SK-MEL-5 (cell line): Measurements from ENCODE around the gene CPSF4. TPM values are rescaled to one million over a fixed set of nuclear protein-coding genes. Genes with fewer than 3 reads are reported as not detected.
A peak's percentile ranks its signal among the peaks of the same experiment; 100 is the strongest.
"Not testable (repeated sequence)": the region's sequence is repeated elsewhere in the genome, so short reads cannot be mapped to it uniquely, and the experiment has no call there.

Source experiments
- DNase-seq: peaks from one replicate; pipeline ENCODE4 v3.0.0-alpha.2; 2016; ENCODE audit warnings: low read depth, low spot score
- in situ Hi-C: cut with HindIII; loops from 2 replicates; pipeline ENCODE4 v1.10.0; 2016; ENCODE audit warnings: low sequenced_read_pairs, high pct_unique_total_duplicates, low pct_unique_long_range_greater_than_20kb
- total RNA-seq: library from RNA; depleted of rRNA; stranded (reverse); fragments of >200 nt; shearing (Covaris generic); gene quantifications from 2 replicates; pipeline ENCODE4 v1.2.3, GENCODE V29; 2014; rRNA removed

CPSF4 gene
- total RNA-seq, 1 experiment from 2014 or later: 53.7 TPM

- in situ Hi-C loops: no loop called here
- DNase-seq: peak; percentile 97
Measured at GRCh38 chr7:99499721-99500636, 61.2 kb downstream of the CPSF4 start, which contains the start of gene ZNF394. Gene ZNF394, minus strand, starts transcription at chr7:99500281. Its CDS starts 188 bp downstream, at chr7:99500093.

GRCh38 chr7:99500637-99501009 lies 61.9 kb downstream of the CPSF4 start:
- in situ Hi-C loops: no loop called here
- DNase-seq: no peak

GRCh38 chr7:99501236-99501635 lies 62.5 kb downstream of the CPSF4 start:
- peak; percentile 43 for DNase-seq
- in situ Hi-C loops: not testable (repeated sequence)

GRCh38 chr7:99504281-99504602 lies 65.5 kb downstream of the CPSF4 start:
- in situ Hi-C loops: no loop called here
- DNase-seq: peak; percentile 99

GRCh38 chr7:99504603-99505323 lies 66.0 kb downstream of the CPSF4 start, which contains the start of gene ZKSCAN5:
Gene ZKSCAN5, plus strand, starts transcription at chr7:99504662. Its CDS starts 1,383 bp downstream, at chr7:99506045.
- peak; percentile 96 for DNase-seq
- in situ Hi-C loops: no loop called here

GRCh38 chr7:99505324-99505662 lies 66.5 kb downstream of the CPSF4 start:
- no peak for DNase-seq
- in situ Hi-C loops: no loop called here

Other genes starting within 250 kb of the CPSF4 start
- not detected in 2 replicates for gene KPNA7, start 230.8 kb upstream of the CPSF4 start, total RNA-seq
- gene MYH16, start 166.1 kb upstream of the CPSF4 start, total RNA-seq: not detected in 2 replicates
- gene ARPC1A, start 113.0 kb upstream of the CPSF4 start, total RNA-seq: 317 and 342 TPM in 2 replicates
- 1,635 and 1,714 TPM in 2 replicates for gene ARPC1B, start 64.2 kb upstream of the CPSF4 start, total RNA-seq
- gene PDAP1, start 30.3 kb upstream of the CPSF4 start, total RNA-seq: 54.2 and 55.6 TPM in 2 replicates
- gene BUD31, start 30.0 kb upstream of the CPSF4 start, total RNA-seq: 228 and 236 TPM in 2 replicates
- gene PTCD1, start 145 bp upstream of the CPSF4 start, total RNA-seq: 17.4 and 18.4 TPM in 2 replicates
- gene ATP5MF, start 27.2 kb downstream of the CPSF4 start, total RNA-seq: 998 and 1,034 TPM in 2 replicates
- 14.2 and 15.9 TPM in 2 replicates for gene ZNF789, start 33.9 kb downstream of the CPSF4 start, total RNA-seq
- gene ZNF394, start 61.3 kb downstream of the CPSF4 start, total RNA-seq: 36.5 and 40.5 TPM in 2 replicates
- gene ZKSCAN5, start 65.7 kb downstream of the CPSF4 start, total RNA-seq: 24.6 and 26.2 TPM in 2 replicates
- gene FAM200A, start 113.2 kb downstream of the CPSF4 start, total RNA-seq: 16.5 and 19.5 TPM in 2 replicates
- 105 and 110 TPM in 2 replicates for gene ZNF655, start 119.7 kb downstream of the CPSF4 start, total RNA-seq
- gene TMEM225B, start 159.3 kb downstream of the CPSF4 start, total RNA-seq: 0.53 TPM in 1 of 2 replicates, not detected in the other
- 16.9 and 18.2 TPM in 2 replicates for gene ZSCAN25, start 178.0 kb downstream of the CPSF4 start, total RNA-seq
- not detected in 2 replicates for gene CYP3A5, start 241.1 kb downstream of the CPSF4 start, total RNA-seq